Measurements from ENCODE around the gene TGOLN2. TPM values are rescaled to one million over a fixed set of nuclear protein-coding genes. Genes with fewer than 3 reads are reported as not detected.
"Not testable (repeated sequence)": the region's sequence is repeated elsewhere in the genome, so short reads cannot be mapped to it uniquely, and the experiment has no call there.

Gene TGOLN2
- total RNA-seq, 2 donors from 2014 or later = 69.9 to 75.2 TPM

DNA sequence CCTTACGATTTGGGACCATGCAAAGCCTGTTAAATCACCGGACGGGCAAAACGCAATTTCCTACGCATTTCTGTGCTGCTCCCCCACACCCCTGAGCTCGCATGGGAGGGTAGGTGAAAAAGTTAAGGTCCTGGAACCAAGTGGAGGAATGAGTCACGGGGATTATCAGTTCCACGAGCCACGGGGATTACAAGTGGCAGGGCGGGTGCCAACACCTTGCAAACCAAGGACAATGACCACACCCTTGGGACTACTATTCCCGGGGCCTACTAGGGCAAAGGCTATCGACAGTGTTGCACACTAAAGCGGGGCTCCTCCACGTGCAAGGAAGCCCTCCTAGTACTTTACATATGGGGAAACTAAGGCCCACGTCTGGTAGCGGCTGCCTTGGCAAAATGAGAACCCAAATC is 26.1 kb upstream of the TGOLN2 start:
- DNase-seq (peak; percentile 75 to 87 (median 80)), ATAC-seq (peak; percentile 63)
- TF ChIP-seq POLR2A (IDR thresholded peaks at IDR 0.05) (no peak), CTCF (IDR thresholded peaks at IDR 0.05) (no peak)
- WGBS, 2 donors = 8 to 15% methylated on average over 12 to 16 of the region's 16 CpGs
- intact Hi-C loops (cut with DNase I) = no loop called here
- Histone ChIP-seq H3K4me1 (peaks cover 30% of the 10 kb centered on the region), H3K9me3 (no peaks in the 10 kb centered on the region), H3K27ac (peak overlapping the region; percentile 71 to 88 (median 83)), H3K36me3 (replicated peaks in 1 of 2; ENCODE audit: insufficient read depth in 1 of 2, low read depth in 2 of 2) (peaks cover 7 to 16% of the 10 kb centered on the region in 2 donors), H3K4me3 (peak overlapping the region; percentile 36 to 50), H3K27me3 (no peaks in the 10 kb centered on the region)

DNA sequence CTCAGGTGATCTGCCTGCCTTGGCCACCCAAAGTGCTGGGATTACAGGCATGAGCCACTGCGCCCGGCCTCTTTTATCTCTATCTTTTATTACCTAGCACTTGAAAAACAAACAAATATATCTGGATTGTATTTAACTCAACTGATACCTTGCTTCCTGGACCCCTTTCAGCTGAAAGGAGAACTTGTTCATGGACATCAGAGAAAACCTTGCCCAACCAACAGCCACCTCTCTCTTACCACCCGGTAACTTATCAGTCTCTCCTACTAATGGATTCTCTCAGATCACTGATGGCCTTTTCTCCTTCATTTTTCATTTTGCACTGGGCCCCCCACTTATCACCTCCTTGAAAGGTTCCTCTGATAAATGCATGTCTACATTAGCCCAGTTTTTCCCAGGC is 19.8 kb upstream of the TGOLN2 start:
- 31 to 33% methylated on average over 3 of the region's 3 CpGs for WGBS, 2 donors
- H3K4me1 ChIP-seq = peaks cover 4% of the 10 kb centered on the region
- no peak for DNase-seq
- no peak for ATAC-seq
- no peaks in the 10 kb centered on the region for H3K27me3 ChIP-seq
- no peak for TF ChIP-seq CTCF (IDR thresholded peaks at IDR 0.05)
- no peak for TF ChIP-seq POLR2A (IDR thresholded peaks at IDR 0.05)
- intact Hi-C loops (cut with DNase I) = no loop called here
- H3K4me3 ChIP-seq = no peak overlapping the region
- no peak overlapping the region for H3K27ac ChIP-seq
- H3K9me3 ChIP-seq = no peaks in the 10 kb centered on the region
- H3K36me3 ChIP-seq (replicated peaks in 1 of 2; ENCODE audit: insufficient read depth in 1 of 2, low read depth in 2 of 2) = peaks cover 18 to 25% of the 10 kb centered on the region in 2 donors

- H3K4me3 ChIP-seq = no peak overlapping the region
- no peak overlapping the region for H3K27ac ChIP-seq
- H3K4me1 ChIP-seq = peaks cover 3% of the 10 kb centered on the region
- H3K27me3 ChIP-seq = no peaks in the 10 kb centered on the region
- DNase-seq (no peak), ATAC-seq (no peak)
- H3K36me3 ChIP-seq (replicated peaks in 1 of 2; ENCODE audit: insufficient read depth in 1 of 2, low read depth in 2 of 2) = peaks cover 13 to 15% of the 10 kb centered on the region in 2 donors
- 90 to 92% methylated on average over 10 to 14 of the region's 14 CpGs for WGBS, 2 donors
- TF ChIP-seq POLR2A (IDR thresholded peaks at IDR 0.05) (no peak), CTCF (IDR thresholded peaks at IDR 0.05) (no peak)
- intact Hi-C loops (cut with DNase I) = no loop called here
- no peaks in the 10 kb centered on the region for H3K9me3 ChIP-seq
These were observed 16.7 kb upstream of the TGOLN2 start for GRCh38 chr2:85344356-85344954.

DNA sequence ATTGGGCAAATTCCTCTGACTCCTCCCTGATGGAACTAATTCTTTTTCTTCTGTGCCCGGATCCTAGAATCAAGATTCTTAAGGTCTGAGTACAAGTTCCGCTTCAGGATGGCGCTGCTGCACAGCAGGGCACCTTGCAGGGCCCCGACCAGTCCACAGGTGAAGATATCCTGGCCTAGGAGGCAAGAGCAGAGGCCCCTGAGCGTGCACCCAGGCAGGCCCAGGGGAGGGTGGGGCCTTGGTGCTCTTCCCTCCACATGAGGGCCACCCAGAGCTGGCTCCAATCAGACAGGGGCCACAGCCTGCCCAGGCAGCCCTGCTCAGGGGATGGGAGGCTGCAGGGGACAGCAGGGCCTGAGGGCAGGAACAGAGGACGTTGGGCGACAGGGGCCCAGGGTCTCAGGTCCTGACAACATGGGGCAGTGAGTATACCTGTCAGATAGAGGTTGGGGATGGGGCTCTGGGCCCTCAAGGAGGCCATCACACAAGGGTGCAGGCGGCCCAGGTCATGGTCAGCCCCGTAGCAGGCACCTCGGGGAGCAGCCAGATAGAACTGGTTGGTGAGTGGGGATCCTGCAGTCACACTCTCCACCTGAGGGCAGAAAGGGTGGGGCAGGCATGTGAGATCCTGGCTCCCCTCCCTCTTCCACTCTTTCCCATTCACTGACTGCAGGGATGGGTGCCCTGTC is 15.6 kb upstream of the TGOLN2 start:
- H3K36me3 ChIP-seq (replicated peaks in 1 of 2; ENCODE audit: insufficient read depth in 1 of 2, low read depth in 2 of 2) = peaks cover 9 to 11% of the 10 kb centered on the region in 2 donors
- H3K27me3 ChIP-seq; H3K4me1 ChIP-seq; H3K27ac ChIP-seq; DNase-seq; intact Hi-C loops (cut with DNase I); H3K9me3 ChIP-seq; H3K4me3 ChIP-seq; ATAC-seq: not testable (repeated sequence)
- 94 to 95% methylated on average over 4 to 8 of the region's 10 CpGs for WGBS, 2 donors

GRCh38 chr2:85342156-85342555 is 14.4 kb upstream of the TGOLN2 start:
- TF ChIP-seq CTCF (IDR thresholded peaks at IDR 0.05) (no peak), POLR2A (IDR thresholded peaks at IDR 0.05) (no peak)
- Histone ChIP-seq H3K36me3 (replicated peaks in 1 of 2; ENCODE audit: insufficient read depth in 1 of 2, low read depth in 2 of 2) (peaks cover 9 to 11% of the 10 kb centered on the region in 2 donors), H3K4me3 (no peak overlapping the region), H3K4me1 (peaks cover 3% of the 10 kb centered on the region), H3K27ac (no peak overlapping the region), H3K9me3 (no peaks in the 10 kb centered on the region), H3K27me3 (no peaks in the 10 kb centered on the region)
- DNase-seq (no peak), ATAC-seq (no peak)
- intact Hi-C loops (cut with DNase I) = no loop called here
- 70 to 80% methylated on average over 3 of the region's 3 CpGs for WGBS, 2 donors

Data from body of pancreas (tissue), 4 donors.